Activated CD4-positive, alpha-beta T cell treated with anti-CD3 and anti-CD28 coated beads, Interleukin-2, amount 10 ng/mL, durations not matched to agents 24 days and 14 days (primary cell): ENCODE results near the gene KLHL17. TPM values are rescaled to one million over a fixed set of nuclear protein-coding genes. Genes with fewer than 3 reads are reported as not detected.

Source experiments
- DNase-seq: peaks from one replicate; pipeline ENCODE4 v3.0.0; 2022
- H3K27ac Mint-ChIP-seq: one replicate; pipeline ENCODE4 v1.8.0; 2022; ENCODE audit warnings: mild to moderate bottlenecking, mixed read lengths
- H3K27me3 Mint-ChIP-seq: one replicate; pipeline ENCODE4 v1.8.0; 2022; ENCODE audit warnings: mixed read lengths
- H3K36me3 Mint-ChIP-seq: one replicate; pipeline ENCODE4 v1.8.0; 2022; ENCODE audit warnings: low read depth, mild to moderate bottlenecking, mixed read lengths
- H3K4me1 Mint-ChIP-seq: one replicate; pipeline ENCODE4 v1.8.0; 2021; ENCODE audit warnings: mixed read lengths
- H3K4me3 Mint-ChIP-seq: one replicate; pipeline ENCODE4 v1.8.0; 2022; ENCODE audit warnings: mild to moderate bottlenecking, moderate library complexity, mixed read lengths
- H3K9me3 Mint-ChIP-seq: one replicate; pipeline ENCODE4 v1.8.0; 2021; ENCODE audit warnings: mixed read lengths
- intact Hi-C: fragments of 100-400 bp; cut with micrococcal nuclease; formaldehyde crosslinking; loops from one replicate; pipeline ENCODE4 v1.15.1; 2023
- total RNA-seq: library from RNA; stranded (reverse); gene quantifications from 2 replicates; pipeline ENCODE4 v1.2.3, GENCODE V29; 2022

The KLHL17 gene
- total RNA-seq, 1 donor from 2014 or later, result 48.1 TPM

DNA sequence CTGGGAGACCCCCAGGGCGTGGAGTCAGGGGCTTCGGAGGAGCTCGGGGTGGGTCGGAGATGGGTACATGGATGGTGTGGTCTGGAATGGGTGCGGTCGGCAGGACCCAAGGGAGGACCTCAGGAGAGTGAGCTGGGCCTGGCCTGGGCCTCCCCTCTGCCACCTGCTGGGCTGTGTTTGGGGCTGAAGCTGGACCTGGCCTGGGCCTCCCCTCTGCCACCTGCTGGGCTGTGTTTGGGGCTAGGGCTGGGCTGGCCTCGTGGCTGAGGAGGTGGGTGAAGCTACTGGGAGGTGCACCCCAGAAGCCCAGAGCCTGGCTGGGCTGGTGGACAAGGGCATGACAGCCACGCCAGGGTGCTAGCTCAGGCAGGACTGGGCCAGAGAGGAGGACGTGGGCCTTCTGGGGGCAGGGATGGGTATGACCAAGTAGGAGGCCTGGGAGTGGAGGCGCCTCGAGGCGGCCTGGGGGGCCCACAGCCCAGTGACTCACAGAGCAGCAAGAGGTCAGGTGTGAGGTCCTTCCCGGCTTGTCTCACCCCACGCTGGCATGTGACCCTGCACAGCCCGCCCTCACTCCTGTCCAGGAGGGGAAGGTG, 22.2 kb upstream of the KLHL17 start:
- Mint-ChIP-seq H3K27ac (no peak overlapping the region), H3K9me3 (no peaks in the 10 kb centered on the region), H3K36me3 (no peaks in the 10 kb centered on the region), H3K4me1 (peaks cover 9% of the 10 kb centered on the region), H3K4me3 (no peak overlapping the region), H3K27me3 (peaks cover 41% of the 10 kb centered on the region)
- DNase-seq, result no peak
- intact Hi-C loops, result loop anchor here (5.0 kb wide), 1 partner anchor 36 kb away; no protein-coding TSS in a partner anchor

GRCh38 chr1:938711-939489, 21.5 kb upstream of the KLHL17 start:
- Mint-ChIP-seq H3K36me3 (peaks cover under 1% of the 10 kb centered on the region), H3K4me3 (no peak overlapping the region), H3K4me1 (peaks cover 9% of the 10 kb centered on the region), H3K27me3 (peaks cover 40% of the 10 kb centered on the region), H3K9me3 (no peaks in the 10 kb centered on the region), H3K27ac (no peak overlapping the region)
- DNase-seq, result no peak
- intact Hi-C loops, result loop anchor here (5.0 kb wide), 1 partner anchor 37 kb away; no protein-coding TSS in a partner anchor

DNA sequence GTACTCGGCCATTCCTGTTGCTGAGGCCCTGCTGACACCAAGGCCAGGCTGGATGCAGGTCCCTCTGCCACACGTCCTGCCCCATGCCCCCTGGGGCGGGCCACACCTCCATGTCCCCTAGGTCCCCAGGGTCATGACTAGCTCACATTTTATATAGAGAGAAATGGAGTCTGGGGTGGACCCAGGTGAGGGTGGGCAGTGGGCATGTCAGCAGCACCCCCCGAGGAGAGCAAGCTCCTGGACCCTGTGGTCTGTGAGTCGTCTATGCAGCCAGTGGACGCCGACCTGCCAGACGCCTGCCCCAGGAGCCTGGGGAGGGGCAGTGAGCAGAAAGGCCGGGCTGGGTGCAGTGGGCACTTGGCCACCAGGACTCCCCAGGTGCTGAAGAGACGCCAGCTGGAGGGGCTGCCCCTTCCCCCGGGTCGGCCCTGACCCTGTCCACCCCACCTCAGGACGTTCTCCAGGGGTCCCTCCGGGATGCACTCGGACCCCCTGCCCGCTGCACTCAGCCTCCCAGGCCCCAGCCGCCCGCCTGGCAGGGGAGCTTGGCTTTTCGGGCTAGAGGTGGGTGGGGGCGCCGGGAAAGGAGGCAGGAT, 20.8 kb upstream of the KLHL17 start:
- no peak for DNase-seq
- H3K27me3 Mint-ChIP-seq, result peaks cover 40% of the 10 kb centered on the region
- peaks cover 9% of the 10 kb centered on the region for H3K4me1 Mint-ChIP-seq
- H3K9me3 Mint-ChIP-seq, result no peaks in the 10 kb centered on the region
- intact Hi-C loops, result loop anchor here (2.0 to 5.0 kb wide), 2 partner anchors 17 to 37 kb away; partner anchors contain the start of gene SAMD11
- peaks cover 5% of the 10 kb centered on the region for H3K36me3 Mint-ChIP-seq
- no peak overlapping the region for H3K27ac Mint-ChIP-seq
- no peak overlapping the region for H3K4me3 Mint-ChIP-seq

DNA sequence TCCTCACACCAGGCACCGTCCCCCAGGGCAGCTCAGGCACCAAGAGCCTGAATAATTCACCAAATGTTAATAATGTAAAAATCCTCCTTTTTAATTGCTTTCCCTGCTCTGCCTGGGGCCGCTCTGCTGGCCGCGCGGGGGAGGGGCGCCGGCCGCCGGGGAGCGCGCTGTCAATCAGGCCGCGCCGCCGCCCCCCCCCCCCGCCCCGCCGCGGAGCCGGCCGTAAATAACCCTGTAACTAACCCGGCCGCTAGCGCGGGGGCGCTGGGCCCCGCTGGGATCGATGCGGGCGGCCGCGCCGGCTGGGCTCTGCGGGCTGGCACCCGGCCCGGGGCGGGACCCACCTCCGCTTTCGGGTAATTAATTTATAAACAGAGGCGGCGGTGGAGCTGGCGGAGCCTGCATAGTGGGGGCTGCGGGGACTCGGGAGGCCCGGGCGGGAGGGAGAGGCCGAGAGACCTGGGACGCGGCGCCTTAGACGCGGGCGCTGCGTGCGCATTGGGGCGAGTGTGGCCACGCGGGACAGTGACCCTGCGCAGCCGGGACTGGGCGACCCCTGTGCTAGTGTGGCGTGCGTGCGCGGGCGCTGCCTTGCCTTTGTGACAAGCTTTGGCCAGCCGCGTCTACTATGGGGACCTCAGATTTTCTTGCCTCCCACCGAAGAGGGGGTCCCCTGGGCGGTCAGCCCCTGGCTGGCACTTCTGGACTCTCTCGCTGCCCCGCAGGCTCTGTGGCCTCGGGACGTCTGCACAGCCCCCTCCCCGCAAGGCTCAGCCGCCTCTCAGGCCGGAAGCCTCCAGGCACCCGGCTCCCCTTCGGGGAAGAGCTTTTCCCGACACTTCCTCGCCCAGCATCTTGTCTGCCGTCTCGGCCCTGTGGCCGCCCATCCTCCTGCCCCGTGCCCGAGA, 20.0 kb upstream of the KLHL17 start:
- Mint-ChIP-seq H3K27ac (no peak overlapping the region), H3K9me3 (no peaks in the 10 kb centered on the region), H3K36me3 (peaks cover 10% of the 10 kb centered on the region), H3K27me3 (peaks cover 34% of the 10 kb centered on the region), H3K4me1 (peaks cover 7% of the 10 kb centered on the region), H3K4me3 (peak overlapping the region; percentile 74)
- intact Hi-C loops, result loop anchor here (2.0 kb wide), 1 partner anchor 18 kb away; the partner anchor contains the start of gene SAMD11
- no peak for DNase-seq

- DNase-seq, result no peak
- peaks cover 7% of the 10 kb centered on the region for H3K4me1 Mint-ChIP-seq
- H3K27ac Mint-ChIP-seq, result peak overlapping the region; percentile 37
- peak overlapping the region; percentile 74 for H3K4me3 Mint-ChIP-seq
- peaks cover 31% of the 10 kb centered on the region for H3K27me3 Mint-ChIP-seq
- H3K36me3 Mint-ChIP-seq, result peaks cover 18% of the 10 kb centered on the region
- no peaks in the 10 kb centered on the region for H3K9me3 Mint-ChIP-seq
- intact Hi-C loops, result loop anchor here (2.0 kb wide), 1 partner anchor 18 kb away; the partner anchor contains the start of gene SAMD11
These were observed 19.3 kb upstream of the KLHL17 start for GRCh38 chr1:941015-941587.

DNA sequence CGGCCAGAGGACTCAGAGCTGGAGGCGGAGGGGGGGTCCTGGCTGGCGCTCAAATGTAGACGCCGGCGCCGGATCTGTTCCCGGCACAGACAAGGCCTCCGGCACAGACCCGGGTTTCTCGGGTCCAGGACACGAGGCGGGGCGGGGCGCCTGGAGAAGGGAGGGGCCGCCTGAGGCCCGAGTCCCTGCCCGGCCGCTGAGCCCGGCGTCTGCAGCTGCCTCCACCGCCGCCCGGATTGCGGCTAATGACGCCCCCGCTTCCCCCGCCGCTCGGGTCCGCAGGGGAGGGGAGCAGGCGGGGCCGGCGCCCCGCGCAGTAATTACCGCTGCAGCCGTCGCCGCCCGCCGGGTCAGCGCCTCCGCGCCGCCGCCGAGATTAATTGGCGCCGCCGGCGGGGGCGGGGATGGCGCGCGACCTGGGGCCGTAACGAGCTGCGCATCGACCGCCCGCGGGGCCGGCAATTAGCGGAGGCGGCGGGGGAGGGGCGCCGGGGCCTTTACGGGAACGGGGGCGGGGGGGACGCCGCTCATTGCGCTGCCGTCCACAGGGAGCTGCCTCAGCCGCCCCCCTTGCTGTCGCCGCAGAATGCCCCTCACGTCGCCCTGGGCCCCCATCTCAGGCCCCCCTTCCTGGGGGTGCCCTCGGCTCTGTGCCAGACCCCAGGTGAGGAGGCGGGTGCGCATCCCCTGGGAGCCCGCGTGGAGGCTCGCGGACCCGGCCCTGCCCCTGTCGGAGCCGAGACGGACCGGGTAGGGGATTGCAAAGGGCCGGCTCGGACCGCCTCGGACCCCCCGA, 18.6 kb upstream of the KLHL17 start:
- Mint-ChIP-seq H3K4me3 (peak overlapping the region; percentile 74), H3K27ac (no peak overlapping the region), H3K36me3 (peaks cover 18% of the 10 kb centered on the region), H3K4me1 (peaks cover 7% of the 10 kb centered on the region), H3K9me3 (no peaks in the 10 kb centered on the region), H3K27me3 (peaks cover 29% of the 10 kb centered on the region)
- intact Hi-C loops, result loop anchor here (2.0 kb wide), 1 partner anchor 19 kb away; the partner anchor contains the start of gene SAMD11
- DNase-seq, result peak; percentile 74

DNA sequence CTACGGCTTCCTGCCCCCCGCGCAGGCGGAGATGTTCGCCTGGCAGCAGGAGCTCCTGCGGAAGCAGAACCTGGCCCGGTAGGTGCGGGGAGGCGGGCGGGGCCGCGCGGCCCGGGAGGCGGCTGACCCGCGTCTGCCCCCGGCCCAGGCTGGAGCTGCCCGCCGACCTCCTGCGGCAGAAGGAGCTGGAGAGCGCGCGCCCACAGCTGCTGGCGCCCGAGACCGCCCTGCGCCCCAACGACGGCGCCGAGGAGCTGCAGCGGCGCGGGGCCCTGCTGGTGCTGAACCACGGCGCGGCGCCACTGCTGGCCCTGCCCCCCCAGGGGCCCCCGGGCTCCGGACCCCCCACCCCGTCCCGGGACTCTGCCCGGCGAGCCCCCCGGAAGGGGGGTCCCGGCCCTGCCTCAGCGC, 18.0 kb upstream of the KLHL17 start:
- no peak overlapping the region for H3K27ac Mint-ChIP-seq
- DNase-seq, result no peak

DNA sequence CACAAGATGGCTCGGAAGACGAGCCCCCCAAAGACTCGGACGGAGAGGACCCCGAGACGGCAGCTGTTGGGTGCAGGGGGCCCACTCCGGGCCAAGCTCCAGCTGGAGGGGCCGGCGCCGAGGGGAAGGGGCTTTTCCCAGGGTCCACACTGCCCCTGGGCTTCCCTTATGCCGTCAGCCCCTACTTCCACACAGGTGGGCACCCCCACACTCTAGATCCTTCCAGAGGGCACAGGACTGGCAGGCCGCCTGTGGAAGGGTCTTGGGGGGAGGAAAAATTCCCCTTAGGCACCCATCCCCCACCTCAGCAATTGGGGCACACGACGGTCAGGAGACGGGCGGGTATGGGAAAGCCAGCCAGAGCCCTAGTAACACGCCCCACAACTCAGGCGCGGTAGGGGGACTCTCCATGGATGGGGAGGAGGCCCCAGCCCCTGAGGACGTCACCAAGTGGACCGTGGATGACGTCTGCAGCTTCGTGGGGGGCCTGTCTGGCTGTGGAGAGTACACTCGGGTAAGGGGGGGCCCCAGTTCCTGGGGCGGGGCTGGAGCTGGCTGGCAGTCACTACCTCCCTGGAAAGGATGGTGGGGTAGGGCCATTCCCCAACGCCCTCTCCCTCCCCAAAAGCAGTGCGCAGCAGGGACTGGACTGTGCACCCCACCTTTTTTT, 17.4 kb upstream of the KLHL17 start:
- Mint-ChIP-seq H3K9me3 (no peaks in the 10 kb centered on the region), H3K4me1 (peaks cover 7% of the 10 kb centered on the region), H3K36me3 (peaks cover 23% of the 10 kb centered on the region), H3K27ac (no peak overlapping the region), H3K4me3 (no peak overlapping the region), H3K27me3 (peaks cover 24% of the 10 kb centered on the region)
- DNase-seq, result no peak
- intact Hi-C loops, result no loop called here

More for the DNA sequence above, 18.0 kb upstream of the KLHL17 start:
- Mint-ChIP-seq H3K27me3 (peaks cover 27% of the 10 kb centered on the region), H3K4me3 (no peak overlapping the region), H3K36me3 (peaks cover 23% of the 10 kb centered on the region), H3K4me1 (peaks cover 7% of the 10 kb centered on the region), H3K9me3 (no peaks in the 10 kb centered on the region)
- intact Hi-C loops, result no loop called here

GRCh38 chr1:943545-944340, 16.6 kb upstream of the KLHL17 start:
- Mint-ChIP-seq H3K9me3 (no peaks in the 10 kb centered on the region), H3K36me3 (peaks cover 28% of the 10 kb centered on the region), H3K27me3 (peaks cover 16% of the 10 kb centered on the region), H3K4me1 (peaks cover 7% of the 10 kb centered on the region), H3K27ac (no peak overlapping the region), H3K4me3 (no peak overlapping the region)
- intact Hi-C loops, result no loop called here
- DNase-seq, result no peak

DNA sequence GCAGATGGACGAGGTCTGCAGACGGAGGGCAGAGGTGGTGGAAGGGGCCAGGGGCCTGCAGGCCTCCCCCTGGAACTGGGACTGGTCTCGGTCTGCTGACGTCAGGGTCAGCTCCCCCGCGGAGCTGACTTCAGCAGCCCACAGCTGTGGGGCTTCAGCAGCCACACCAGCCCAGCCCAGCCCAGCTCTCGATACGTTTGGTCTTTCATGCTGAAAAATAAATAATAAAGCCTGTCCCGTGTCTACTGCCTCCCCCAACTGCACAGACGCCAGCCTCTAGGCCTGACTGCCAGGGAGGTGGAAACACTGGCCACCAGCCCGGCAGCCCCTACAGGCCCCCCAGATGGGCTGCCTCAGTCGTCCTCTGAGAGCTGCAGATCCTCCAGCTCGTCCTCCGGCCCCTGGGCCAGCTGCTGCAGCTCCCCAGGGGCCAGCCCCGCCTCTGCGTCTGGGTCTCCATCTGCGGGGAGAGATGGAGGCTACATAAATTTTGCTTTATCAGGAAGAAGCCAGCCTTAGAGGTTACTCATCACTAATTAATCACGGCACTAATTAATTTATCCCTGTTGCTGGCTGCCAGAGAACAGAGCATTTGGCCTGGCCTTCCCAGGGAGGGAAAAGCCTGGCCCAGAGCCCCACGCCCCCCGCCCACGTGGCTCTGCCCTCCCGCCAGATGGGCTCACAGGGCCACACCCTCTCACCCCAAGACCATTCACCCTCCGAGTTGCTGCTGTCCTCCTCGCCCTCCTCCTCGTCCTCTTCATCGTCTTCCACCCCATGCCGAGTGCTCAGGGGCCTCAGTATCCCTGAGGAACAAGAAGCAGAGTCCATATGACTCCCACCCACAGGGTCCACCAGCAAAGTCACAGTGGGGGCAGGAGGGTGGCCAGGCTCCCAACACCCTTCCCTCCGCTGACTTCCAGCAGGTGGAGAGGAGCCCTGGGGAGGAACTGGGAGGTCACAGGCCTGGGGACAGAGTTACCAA, 15.8 kb upstream of the KLHL17 start:
- peaks cover 35% of the 10 kb centered on the region for H3K36me3 Mint-ChIP-seq
- peaks cover 7% of the 10 kb centered on the region for H3K4me1 Mint-ChIP-seq
- DNase-seq, result no peak
- H3K9me3 Mint-ChIP-seq, result no peaks in the 10 kb centered on the region
- H3K27me3 Mint-ChIP-seq, result peaks cover 11% of the 10 kb centered on the region
- no peak overlapping the region for H3K4me3 Mint-ChIP-seq
- intact Hi-C loops, result no loop called here
- H3K27ac Mint-ChIP-seq, result no peak overlapping the region
